ENCODE measurements around the gene SCN3B.

SCN3B gene

DNA sequence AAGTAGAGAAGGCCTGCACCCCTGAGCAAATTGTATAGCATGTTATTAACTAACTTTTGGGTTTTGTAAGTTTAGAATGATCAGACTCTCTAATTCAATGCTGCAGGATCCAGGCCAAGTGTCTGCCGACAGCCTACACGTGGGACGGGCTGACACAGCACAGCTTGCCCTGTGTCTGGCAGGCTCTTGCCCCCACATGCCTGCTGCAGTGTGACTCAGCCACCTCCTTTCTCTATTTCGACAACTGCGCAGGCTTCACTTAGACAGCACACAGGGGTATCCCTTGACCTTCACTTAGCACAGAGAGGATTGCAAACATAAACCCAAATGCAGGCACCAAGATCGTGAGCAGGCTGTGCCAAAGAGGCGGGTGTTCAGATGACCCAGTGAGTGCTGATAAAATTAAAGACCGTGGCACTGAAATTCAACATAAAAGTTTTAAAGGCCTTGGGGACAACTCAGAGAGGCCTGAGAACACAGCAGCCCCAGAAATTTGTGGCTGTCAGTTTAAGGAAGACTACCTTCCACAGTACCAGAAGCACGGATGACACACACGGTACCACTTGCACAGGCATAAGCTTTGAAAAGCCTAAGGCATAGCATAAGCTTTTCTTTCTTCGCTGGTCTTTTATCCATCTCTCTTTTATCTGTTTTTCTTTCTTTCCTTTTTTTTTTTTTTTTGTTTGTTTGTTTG is 37.8 kb downstream of the SCN3B start:
- H3K4me2 ChIP-seq (ENCODE audit: low read length): no peak overlapping the region
- no peak overlapping the region for H3K14ac ChIP-seq (ENCODE audit: low read length)
- no peak overlapping the region for H2AK5ac ChIP-seq (ENCODE audit: low read length)
- no peak for DNase-seq
- H4K12ac ChIP-seq (ENCODE audit: low read depth, low read length): no peak overlapping the region
- H2BK12ac ChIP-seq (ENCODE audit: low read length): no peak overlapping the region
- no peak overlapping the region for H3K27ac ChIP-seq (ENCODE audit: low read depth, low read length)
- H2BK5ac ChIP-seq (ENCODE audit: low read depth, low read length, poor library complexity): no peak overlapping the region
- H4K91ac ChIP-seq (ENCODE audit: low read depth, low read length): no peak overlapping the region
- no peak overlapping the region for H2BK120ac ChIP-seq (ENCODE audit: insufficient read depth, low read length, poor library complexity)
- H3K36me3 ChIP-seq (ENCODE audit: control insufficient read depth in 1 of 2, insufficient read depth in 2 of 2, low read length in 2 of 2): no peaks in the 10 kb centered on the region
- H3K9me3 ChIP-seq (ENCODE audit: insufficient read depth, low read depth, low read length): no peaks in the 10 kb centered on the region
- H2AFZ ChIP-seq (ENCODE audit: insufficient read depth, low read length, poor library complexity): no peak overlapping the region
- no peaks in the 10 kb centered on the region for H3K27me3 ChIP-seq (ENCODE audit: insufficient read depth, low read length)
- no peak overlapping the region for H4K8ac ChIP-seq (ENCODE audit: low read depth, low read length)
- no peaks in the 10 kb centered on the region for H3K79me2 ChIP-seq (ENCODE audit: control insufficient read depth, insufficient read depth, low read length, poor library complexity)
- H3K79me1 ChIP-seq (ENCODE audit: low read length): no peaks in the 10 kb centered on the region
- H3K4ac ChIP-seq (ENCODE audit: low read depth, low read length): no peak overlapping the region
- H3K9ac ChIP-seq (ENCODE audit: low read length): no peak overlapping the region
- WGBS (ENCODE audit: extremely low coverage, insufficient coverage, insufficient read length): no CpG with 5 or more reads among the region's 11 CpGs
- H3K4me1 ChIP-seq (ENCODE audit: control insufficient read depth in 1 of 2, insufficient read depth in 2 of 2, low read length in 2 of 2): no peaks in the 10 kb centered on the region
- H3K4me3 ChIP-seq (ENCODE audit: low read depth, low read length): no peak overlapping the region
- H3K23ac ChIP-seq (ENCODE audit: low read length): no peak overlapping the region
- no peak overlapping the region for H3K18ac ChIP-seq (ENCODE audit: low read length)

DNA sequence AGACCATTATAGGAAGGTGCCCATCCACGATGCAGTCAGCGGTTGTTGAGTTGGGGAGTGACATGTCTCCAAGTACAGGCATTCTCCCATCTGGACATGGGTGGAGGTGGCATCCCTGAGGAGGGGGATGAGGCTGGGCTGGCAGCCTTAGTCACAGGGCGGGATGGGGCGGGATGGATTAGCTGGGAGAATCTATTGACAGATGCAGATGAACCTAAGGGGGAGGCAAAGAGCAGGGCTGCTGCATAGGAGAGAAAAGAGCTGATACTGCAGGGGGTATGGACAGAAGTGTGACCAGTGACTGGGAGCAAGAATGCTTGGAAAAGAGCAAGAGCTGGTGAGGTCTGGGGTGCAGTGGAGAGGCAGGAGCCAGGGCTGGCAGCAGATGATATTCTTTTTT is 42.7 kb downstream of the SCN3B start:
- H2BK12ac ChIP-seq (ENCODE audit: low read length): no peak overlapping the region
- no peaks in the 10 kb centered on the region for H3K9me3 ChIP-seq (ENCODE audit: insufficient read depth, low read depth, low read length)
- no CpG with 5 or more reads among the region's 4 CpGs for WGBS (ENCODE audit: extremely low coverage, insufficient coverage, insufficient read length)

DNA sequence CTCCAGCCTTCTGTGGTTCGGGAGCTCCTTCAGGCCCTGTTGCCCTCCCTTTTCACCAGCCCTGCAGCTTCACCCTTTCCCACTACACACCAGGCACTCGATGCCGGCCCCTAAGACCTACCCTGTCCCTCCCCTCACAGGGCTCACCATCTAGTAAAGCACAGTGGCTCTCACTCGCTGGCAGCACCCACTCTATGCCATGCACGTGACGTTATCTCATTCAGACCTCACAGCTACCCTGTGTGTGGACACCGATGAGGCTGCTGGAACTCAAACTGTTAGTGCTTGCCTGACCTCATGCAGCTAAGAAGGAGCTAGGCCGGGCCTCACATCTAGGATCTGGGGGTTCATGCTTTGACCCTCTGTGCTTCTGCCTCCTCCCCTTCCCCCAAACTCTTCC is 45.5 kb downstream of the SCN3B start:
- H4K8ac ChIP-seq (ENCODE audit: low read depth, low read length): no peak overlapping the region
- no peaks in the 10 kb centered on the region for H3K79me2 ChIP-seq (ENCODE audit: control insufficient read depth, insufficient read depth, low read length, poor library complexity)
- H3K27me3 ChIP-seq (ENCODE audit: insufficient read depth, low read length): no peaks in the 10 kb centered on the region
- H3K23ac ChIP-seq (ENCODE audit: low read length): no peak overlapping the region
- no peak overlapping the region for H3K4me3 ChIP-seq (ENCODE audit: low read depth, low read length)
- H4K91ac ChIP-seq (ENCODE audit: low read depth, low read length): no peak overlapping the region
- no peak overlapping the region for H3K9ac ChIP-seq (ENCODE audit: low read length)
- H4K12ac ChIP-seq (ENCODE audit: low read depth, low read length): no peak overlapping the region
- no CpG with 5 or more reads among the region's 8 CpGs for WGBS (ENCODE audit: extremely low coverage, insufficient coverage, insufficient read length)
- H3K36me3 ChIP-seq (ENCODE audit: control insufficient read depth in 1 of 2, insufficient read depth in 2 of 2, low read length in 2 of 2): no peaks in the 10 kb centered on the region
- H3K14ac ChIP-seq (ENCODE audit: low read length): no peak overlapping the region
- H3K4me1 ChIP-seq (ENCODE audit: control insufficient read depth in 1 of 2, insufficient read depth in 2 of 2, low read length in 2 of 2): no peaks in the 10 kb centered on the region
- H2BK12ac ChIP-seq (ENCODE audit: low read length): no peak overlapping the region
- no peaks in the 10 kb centered on the region for H3K79me1 ChIP-seq (ENCODE audit: low read length)
- H3K18ac ChIP-seq (ENCODE audit: low read length): no peak overlapping the region
- H3K4ac ChIP-seq (ENCODE audit: low read depth, low read length): no peak overlapping the region
- H2AK5ac ChIP-seq (ENCODE audit: low read length): no peak overlapping the region
- no peak overlapping the region for H3K27ac ChIP-seq (ENCODE audit: low read depth, low read length)
- H2AFZ ChIP-seq (ENCODE audit: insufficient read depth, low read length, poor library complexity): no peak overlapping the region
- H3K9me3 ChIP-seq (ENCODE audit: insufficient read depth, low read depth, low read length): no peaks in the 10 kb centered on the region
- H3K4me2 ChIP-seq (ENCODE audit: low read length): no peak overlapping the region
- DNase-seq: no peak
- no peak overlapping the region for H2BK5ac ChIP-seq (ENCODE audit: low read depth, low read length, poor library complexity)
- H2BK120ac ChIP-seq (ENCODE audit: insufficient read depth, low read length, poor library complexity): no peak overlapping the region

More for the DNA sequence above, 42.7 kb downstream of the SCN3B start:
- no peak overlapping the region for H3K4ac ChIP-seq (ENCODE audit: low read depth, low read length)
- H3K27ac ChIP-seq (ENCODE audit: low read depth, low read length): no peak overlapping the region
- no peak overlapping the region for H3K14ac ChIP-seq (ENCODE audit: low read length)
- H3K79me1 ChIP-seq (ENCODE audit: low read length): no peaks in the 10 kb centered on the region
- H3K18ac ChIP-seq (ENCODE audit: low read length): no peak overlapping the region
- H2AFZ ChIP-seq (ENCODE audit: insufficient read depth, low read length, poor library complexity): no peak overlapping the region
- H4K8ac ChIP-seq (ENCODE audit: low read depth, low read length): no peak overlapping the region
- H3K4me1 ChIP-seq (ENCODE audit: control insufficient read depth in 1 of 2, insufficient read depth in 2 of 2, low read length in 2 of 2): no peaks in the 10 kb centered on the region
- H3K9ac ChIP-seq (ENCODE audit: low read length): no peak overlapping the region
- no peak overlapping the region for H2BK5ac ChIP-seq (ENCODE audit: low read depth, low read length, poor library complexity)
- no peak overlapping the region for H2AK5ac ChIP-seq (ENCODE audit: low read length)
- no peak overlapping the region for H3K4me2 ChIP-seq (ENCODE audit: low read length)
- H4K12ac ChIP-seq (ENCODE audit: low read depth, low read length): no peak overlapping the region
- no peak for DNase-seq
- H3K36me3 ChIP-seq (ENCODE audit: control insufficient read depth in 1 of 2, insufficient read depth in 2 of 2, low read length in 2 of 2): no peaks in the 10 kb centered on the region
- no peak overlapping the region for H3K4me3 ChIP-seq (ENCODE audit: low read depth, low read length)
- no peak overlapping the region for H3K23ac ChIP-seq (ENCODE audit: low read length)
- H4K91ac ChIP-seq (ENCODE audit: low read depth, low read length): no peak overlapping the region
- no peaks in the 10 kb centered on the region for H3K79me2 ChIP-seq (ENCODE audit: control insufficient read depth, insufficient read depth, low read length, poor library complexity)
- no peaks in the 10 kb centered on the region for H3K27me3 ChIP-seq (ENCODE audit: insufficient read depth, low read length)
- no peak overlapping the region for H2BK120ac ChIP-seq (ENCODE audit: insufficient read depth, low read length, poor library complexity)

DNA sequence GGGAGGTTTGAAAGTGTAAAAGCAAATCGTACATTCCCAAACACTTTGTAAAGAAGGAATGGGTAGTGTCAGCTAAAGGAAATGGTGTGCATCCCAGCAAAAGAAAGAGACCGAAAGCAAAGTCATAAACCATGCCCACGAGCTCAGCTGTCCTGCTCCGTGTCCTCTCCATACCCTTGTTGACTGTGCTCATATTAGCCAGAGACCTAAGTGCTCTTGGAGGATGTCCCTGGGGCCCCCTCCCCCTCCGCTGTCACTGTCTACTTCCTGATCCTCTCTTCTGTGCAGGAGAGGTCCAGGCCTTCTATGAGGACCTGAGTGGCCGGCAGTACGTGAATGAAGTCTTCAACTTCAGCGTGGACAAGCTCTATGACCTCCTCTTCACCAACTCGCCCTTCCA is 46.1 kb downstream of the SCN3B start:
- H4K91ac ChIP-seq (ENCODE audit: low read depth, low read length): no peak overlapping the region
- WGBS (ENCODE audit: extremely low coverage, insufficient coverage, insufficient read length): no CpG with 5 or more reads among the region's 9 CpGs
- H3K4me1 ChIP-seq (ENCODE audit: control insufficient read depth in 1 of 2, insufficient read depth in 2 of 2, low read length in 2 of 2): no peaks in the 10 kb centered on the region
- H2AFZ ChIP-seq (ENCODE audit: insufficient read depth, low read length, poor library complexity): no peak overlapping the region
- no peak overlapping the region for H4K8ac ChIP-seq (ENCODE audit: low read depth, low read length)
- no peak overlapping the region for H3K4ac ChIP-seq (ENCODE audit: low read depth, low read length)
- H3K79me1 ChIP-seq (ENCODE audit: low read length): no peaks in the 10 kb centered on the region
- H4K12ac ChIP-seq (ENCODE audit: low read depth, low read length): no peak overlapping the region
- H2AK5ac ChIP-seq (ENCODE audit: low read length): no peak overlapping the region
- no peak overlapping the region for H3K23ac ChIP-seq (ENCODE audit: low read length)
- H3K4me2 ChIP-seq (ENCODE audit: low read length): no peak overlapping the region
- no peak overlapping the region for H3K27ac ChIP-seq (ENCODE audit: low read depth, low read length)
- H3K36me3 ChIP-seq (ENCODE audit: control insufficient read depth in 1 of 2, insufficient read depth in 2 of 2, low read length in 2 of 2): no peaks in the 10 kb centered on the region
- H3K79me2 ChIP-seq (ENCODE audit: control insufficient read depth, insufficient read depth, low read length, poor library complexity): no peaks in the 10 kb centered on the region
- H3K9me3 ChIP-seq (ENCODE audit: insufficient read depth, low read depth, low read length): no peaks in the 10 kb centered on the region
- H3K27me3 ChIP-seq (ENCODE audit: insufficient read depth, low read length): no peaks in the 10 kb centered on the region
- no peak overlapping the region for H3K18ac ChIP-seq (ENCODE audit: low read length)
- H3K9ac ChIP-seq (ENCODE audit: low read length): no peak overlapping the region
- H2BK5ac ChIP-seq (ENCODE audit: low read depth, low read length, poor library complexity): no peak overlapping the region
- H3K4me3 ChIP-seq (ENCODE audit: low read depth, low read length): no peak overlapping the region
- H2BK12ac ChIP-seq (ENCODE audit: low read length): no peak overlapping the region
- no peak for DNase-seq
- no peak overlapping the region for H2BK120ac ChIP-seq (ENCODE audit: insufficient read depth, low read length, poor library complexity)
- H3K14ac ChIP-seq (ENCODE audit: low read length): no peak overlapping the region

All from trophoblast cell (in vitro differentiated cells and primary cell).